Endothelial cell of umbilical vein (primary cell): ENCODE measurements around the gene PHKA2. TPM values are rescaled to one million over a fixed set of nuclear protein-coding genes. Genes with fewer than 3 reads are reported as not detected.

ENCODE experiments used
- BruUV-seq: library from RNA; stranded (reverse); fragments of 400-500 nt; replicated peaks from 2 replicates; lab custom pipeline; 2021; lab: Mats Ljungman, UMichigan
- CTCF ChIA-PET: fragments of 300-600, 350-600 bp; sonication (Branson Sonifier 250); formaldehyde crosslinking; loops from one replicate; lab custom pipeline; 2021; ENCODE audit warnings: antibody characterized with exemption, inconsistent platforms; lab: Charles Lee
- POLR2A ChIA-PET: fragments of 300-600, 350-600 bp; sonication (Branson Sonifier 250); formaldehyde crosslinking; loops from one replicate; lab custom pipeline; 2021; ENCODE audit warnings: antibody characterized with exemption, inconsistent platforms; lab: Charles Lee
- DNase-seq: peaks from one replicate; pipeline ENCODE4 v3.0.0-alpha.2; 2011; ENCODE audit warnings: low read depth, low spot score
- FAIRE-seq: peaks from 2 replicates; lab custom pipeline; 2011; peaks lifted over from hg19 to GRCh38; lab: Jason Lieb, UNC
- H2AFZ ChIP-seq: 2 replicates; pipeline ENCODE4 v1.6.0; 2012; ENCODE audit warnings: low read depth, low read length, control low read depth, inconsistent platforms
- H3K27ac ChIP-seq: 2 replicates; pipeline ENCODE4 v1.5.1; 2011; ENCODE audit warnings: low read depth, mild to moderate bottlenecking, control low read depth, low read length, moderate library complexity; ENCODE audit not compliant: insufficient read depth
- H3K27me3 ChIP-seq, 2 experiments: 2 replicates each; pipeline versions ENCODE4 v1.6.0 to v1.6.1; 2011; ENCODE audit warnings: low read length in 2 of 2, mixed read lengths in 1 of 2; ENCODE audit not compliant: control insufficient read depth in 2 of 2, insufficient read depth in 2 of 2
- H3K36me3 ChIP-seq, 2 experiments: 2 replicates in 1 of 2; 3 replicates in 1 of 2; pipeline ENCODE4 v1.5.1; 2011; ENCODE audit warnings: low read length in 2 of 2, mild to moderate bottlenecking in 1 of 2, moderate library complexity in 1 of 2; ENCODE audit not compliant: control insufficient read depth in 2 of 2, insufficient read depth in 2 of 2; ENCODE audit errors: extremely low read depth in 1 of 2
- H3K4me1 ChIP-seq: 3 replicates; pipeline ENCODE4 v1.5.1; 2011; ENCODE audit warnings: mild to moderate bottlenecking, low read length; ENCODE audit not compliant: control insufficient read depth, insufficient read depth; ENCODE audit errors: extremely low read depth
- H3K4me2 ChIP-seq: 2 replicates; pipeline ENCODE4 v1.6.1; 2011; ENCODE audit warnings: low read length, control low read depth, mixed read lengths; ENCODE audit not compliant: insufficient read depth
- H3K4me3 ChIP-seq, 3 experiments: fragments of 200-600 bp in 1 of 3; sonication (generic), shearing (Covaris generic) in 1 of 3; replicated peaks in 1 of 3; 2 replicates each; pipeline ENCODE4 v1.5.1; 2011 to 2016; ENCODE audit warnings: control low read depth in 3 of 3, low read length in 3 of 3, mild to moderate bottlenecking in 2 of 3, inconsistent platforms in 1 of 3, low read depth in 1 of 3, moderate library complexity in 1 of 3; ENCODE audit not compliant: insufficient read depth in 1 of 3
- H3K79me2 ChIP-seq: 2 replicates; pipeline ENCODE4 v1.6.0; 2012; ENCODE audit warnings: low read length, inconsistent platforms; ENCODE audit not compliant: control insufficient read depth, insufficient read depth
- H3K9ac ChIP-seq: replicated peaks from 2 replicates; pipeline ENCODE3; 2011; ENCODE audit warnings: low read length, control low read depth; ENCODE audit not compliant: insufficient read depth; ENCODE audit errors: extremely low read depth
- H3K9me1 ChIP-seq: replicated peaks from 3 replicates; pipeline ENCODE4 v1.6.0; 2011; ENCODE audit warnings: mild to moderate bottlenecking, low read length; ENCODE audit not compliant: control insufficient read depth, insufficient read depth; ENCODE audit errors: extremely low read depth
- H3K9me3 ChIP-seq: replicated peaks from 2 replicates; pipeline ENCODE4 v1.5.1; 2012; ENCODE audit warnings: low read length, inconsistent platforms; ENCODE audit not compliant: control insufficient read depth, insufficient read depth
- H4K20me1 ChIP-seq: replicated peaks from 2 replicates; pipeline ENCODE3; 2011; ENCODE audit warnings: mild to moderate bottlenecking, low read length; ENCODE audit not compliant: control insufficient read depth, insufficient read depth; ENCODE audit errors: extremely low read depth
- CTCF ChIP-seq, 2 donors: IDR thresholded peaks; 1 replicate in 1 of 2; 2 replicates in 1 of 2; pipeline ENCODE4 v1.5.1; 2011; ENCODE audit warnings: low read length in 2 of 2, mild to moderate bottlenecking in 2 of 2, moderate library complexity in 2 of 2, control low read depth in 1 of 2, inconsistent platforms in 1 of 2, low read depth in 1 of 2; ENCODE audit not compliant: insufficient read depth in 1 of 2; ENCODE audit errors: extremely low read depth in 1 of 2
- EZH2 ChIP-seq: IDR thresholded peaks from 2 replicates; pipeline ENCODE4 v1.6.1; 2012; ENCODE audit warnings: borderline replicate concordance, low read depth, mild to moderate bottlenecking, moderate library complexity, low read length, inconsistent platforms; ENCODE audit not compliant: severe bottlenecking
- FOS ChIP-seq: IDR thresholded peaks from 2 replicates; pipeline ENCODE4 v1.6.1; 2011; ENCODE audit warnings: mild to moderate bottlenecking, low read length, moderate library complexity, borderline replicate concordance; ENCODE audit not compliant: insufficient read depth
- GATA2 ChIP-seq: IDR thresholded peaks from 2 replicates; pipeline ENCODE4 v1.7.0; 2011; ENCODE audit warnings: low read depth, mild to moderate bottlenecking, moderate library complexity, mixed read lengths, low read length; ENCODE audit not compliant: insufficient read length, insufficient read depth
- JUN ChIP-seq: IDR thresholded peaks from 2 replicates; pipeline ENCODE4 v1.6.1; 2011; ENCODE audit warnings: borderline replicate concordance, low read depth; ENCODE audit not compliant: insufficient read length, insufficient read depth
- MAX ChIP-seq: IDR thresholded peaks from 2 replicates; pipeline ENCODE4 v1.6.1; 2011; ENCODE audit not compliant: insufficient read depth, insufficient read length
- dilution Hi-C: fragments of 300-500 bp; cut with MboI; formaldehyde crosslinking; loops from one replicate; pipeline ENCODE4 v1.15.0; 2019; ENCODE audit warnings: low sequenced_read_pairs; ENCODE audit not compliant: extremely low pct_ligation_motif_present
- intact Hi-C: fragments of 100-400 bp; cut with micrococcal nuclease; formaldehyde crosslinking; loops from one replicate; pipeline ENCODE4 v1.10.0; 2022
- polyA plus RNA-seq, 4 experiments: library from polyadenylated mRNA; depleted of rRNA in 3 of 4; stranded (reverse) in 3 of 4; unstranded in 1 of 4; fragments of >200 nt; gene quantifications; 2 replicates each; pipeline versions ENCODE4 v1.2.1 to v1.2.3, GENCODE V29; 2011 to 2012; ENCODE audit warnings: missing spikeins in 1 of 4
- total RNA-seq: library from RNA; stranded (reverse); gene quantifications from 2 replicates; pipeline ENCODE4 v1.2.3, GENCODE V29; 2021

Gene PHKA2
- total and polyA plus RNA-seq, 2 donors (not counting 3 experiments of a cell fraction or from before 2014, with no cell fraction given) = 16.7 to 17.1 TPM

GRCh38 chrX:18899796-18900380 lies 84.0 kb downstream of the PHKA2 start:
- FAIRE-seq (peak; percentile 8), DNase-seq (peak; percentile 3)
- intact Hi-C loops = loop anchor here (2.0 kb wide), 1 partner anchor 509 kb away; no protein-coding TSS in a partner anchor
- ChIA-PET POLR2A (no interaction called here), CTCF (interaction anchor here (1.2 kb wide), 1 partner anchor 13 kb away, joined by 3 read pairs; no protein-coding TSS in a partner anchor)
- no peak overlapping the region for H3K9ac ChIP-seq
- H3K4me3 ChIP-seq = no peak overlapping the region
- dilution Hi-C loops = no loop called here
- H4K20me1 ChIP-seq = no peaks in the 10 kb centered on the region
- no peaks in the 10 kb centered on the region for H3K4me1 ChIP-seq
- no peak overlapping the region for H3K4me2 ChIP-seq
- H3K27ac ChIP-seq = no peak overlapping the region
- no peak overlapping the region for H2AFZ ChIP-seq
- H3K9me1 ChIP-seq = no peaks in the 10 kb centered on the region
- no peaks in the 10 kb centered on the region for H3K79me2 ChIP-seq
- H3K9me3 ChIP-seq = no peaks in the 10 kb centered on the region
- peaks cover 0 to 2% of the 10 kb centered on the region in 2 experiments for H3K36me3 ChIP-seq
- TF ChIP-seq JUN = no peak
- no peak for TF ChIP-seq MAX
- no peak for TF ChIP-seq FOS
- peak; percentile 4 to 17 for TF ChIP-seq CTCF (IDR thresholded peaks at IDR 0.05; ENCODE audit: extremely low read depth in 1 of 2, insufficient read depth in 1 of 2, low read depth in 1 of 2, low read length in 2 of 2)
- no TSS peak for BruUV-seq
- H3K27me3 ChIP-seq = no peaks in the 10 kb centered on the region

- intact Hi-C loops = no loop called here
- FAIRE-seq (no peak), DNase-seq (no peak)
- Histone ChIP-seq H3K9ac (no peak overlapping the region), H3K9me3 (no peaks in the 10 kb centered on the region), H3K4me1 (no peaks in the 10 kb centered on the region), H3K9me1 (no peaks in the 10 kb centered on the region), H3K36me3 (peaks cover 0 to 2% of the 10 kb centered on the region in 2 experiments), H4K20me1 (no peaks in the 10 kb centered on the region), H2AFZ (no peak overlapping the region), H3K79me2 (no peaks in the 10 kb centered on the region), H3K4me2 (no peak overlapping the region), H3K4me3 (no peak overlapping the region), H3K27me3 (no peaks in the 10 kb centered on the region), H3K27ac (no peak overlapping the region)
- ChIA-PET POLR2A (no interaction called here), CTCF (interaction anchor here (1.2 kb wide), 1 partner anchor 12 kb away, joined by 3 read pairs; no protein-coding TSS in a partner anchor)
- no TSS peak for BruUV-seq
- dilution Hi-C loops = no loop called here
- TF ChIP-seq GATA2 (no peak), EZH2 (no peak)
These were observed 85.4 kb downstream of the PHKA2 start for GRCh38 chrX:18898492-18898891.
